Measurements from ENCODE around the gene RALGAPA2.

- TF ChIP-seq CTCF (IDR thresholded peaks at IDR 0.05) (no peak), POLR2AphosphoS5 (IDR thresholded peaks at IDR 0.05) (no peak), POLR2A (IDR thresholded peaks at IDR 0.05; ENCODE audit: low read depth) (no peak)
These were observed 18.8 kb upstream of the RALGAPA2 start for GRCh38 chr20:20731000-20731944.

All from esophagus muscularis mucosa (tissue), 3 donors.